A549 (cell line): ENCODE results near the gene ZNF274.

ENCODE experiments used
- CEBPB ChIP-seq, 2 experiments: fragments of >200 bp in 1 of 2; sonication (Bioruptor Twin) in 1 of 2; formaldehyde crosslinking in 1 of 2; IDR thresholded peaks; 2 replicates each; pipeline ENCODE4 v1.6.1; 2012 to 2016
- KDM1A ChIP-seq: fragments of 200-600 bp; sonication (generic); IDR thresholded peaks from 2 replicates; pipeline ENCODE4 v1.6.1; 2016; ENCODE audit warnings: low read depth, mild to moderate bottlenecking
- POLR2A ChIP-seq: IDR thresholded peaks from 2 replicates; pipeline ENCODE4 v1.6.1; 2012; ENCODE audit warnings: mild to moderate bottlenecking, low read length
- SREBF2 ChIP-seq: fragments of 450-650 bp; IDR thresholded peaks from 2 replicates; pipeline ENCODE4 v1.6.1; 2014; ENCODE audit warnings: mild to moderate bottlenecking, moderate library complexity
- TF ChIP-seq, protein P1 (sequence below): fragments of >200 bp; sonication (Bioruptor Twin); formaldehyde crosslinking; IDR thresholded peaks from 3 replicates; pipeline ENCODE4 v1.5.1; 2016

DNA sequence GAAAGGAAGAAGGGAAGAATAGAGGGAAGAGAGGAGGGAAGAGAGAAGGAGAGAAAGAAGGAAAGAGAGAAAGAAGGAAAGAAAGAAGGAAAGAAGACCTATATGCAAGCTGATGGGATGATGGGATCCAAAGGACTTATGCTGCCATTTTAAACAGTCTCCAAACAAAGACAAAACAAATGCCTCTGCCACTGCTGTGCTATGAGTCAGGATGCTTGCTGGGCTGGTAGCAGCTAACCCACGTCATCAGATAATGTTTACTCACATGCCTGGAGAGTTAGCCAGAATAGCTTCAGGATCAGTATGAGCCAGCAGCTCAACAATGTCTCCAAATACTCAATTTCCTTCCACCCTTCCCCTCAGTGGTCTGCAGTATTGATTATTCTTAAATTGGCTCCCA lies 12.0 kb upstream of the ZNF274 start:
- TF ChIP-seq, protein P1, sequence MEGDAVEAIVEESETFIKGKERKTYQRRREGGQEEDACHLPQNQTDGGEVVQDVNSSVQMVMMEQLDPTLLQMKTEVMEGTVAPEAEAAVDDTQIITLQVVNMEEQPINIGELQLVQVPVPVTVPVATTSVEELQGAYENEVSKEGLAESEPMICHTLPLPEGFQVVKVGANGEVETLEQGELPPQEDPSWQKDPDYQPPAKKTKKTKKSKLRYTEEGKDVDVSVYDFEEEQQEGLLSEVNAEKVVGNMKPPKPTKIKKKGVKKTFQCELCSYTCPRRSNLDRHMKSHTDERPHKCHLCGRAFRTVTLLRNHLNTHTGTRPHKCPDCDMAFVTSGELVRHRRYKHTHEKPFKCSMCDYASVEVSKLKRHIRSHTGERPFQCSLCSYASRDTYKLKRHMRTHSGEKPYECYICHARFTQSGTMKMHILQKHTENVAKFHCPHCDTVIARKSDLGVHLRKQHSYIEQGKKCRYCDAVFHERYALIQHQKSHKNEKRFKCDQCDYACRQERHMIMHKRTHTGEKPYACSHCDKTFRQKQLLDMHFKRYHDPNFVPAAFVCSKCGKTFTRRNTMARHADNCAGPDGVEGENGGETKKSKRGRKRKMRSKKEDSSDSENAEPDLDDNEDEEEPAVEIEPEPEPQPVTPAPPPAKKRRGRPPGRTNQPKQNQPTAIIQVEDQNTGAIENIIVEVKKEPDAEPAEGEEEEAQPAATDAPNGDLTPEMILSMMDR, result no peak
- TF ChIP-seq KDM1A, result no peak
- no peak for TF ChIP-seq SREBF2
- no peak for TF ChIP-seq CEBPB (IDR thresholded peaks at IDR 0.05)
- TF ChIP-seq POLR2A, result no peak
